Right lobe of liver (tissue), 6 donors: ENCODE data around the gene IDS. TPM values are rescaled to one million over a fixed set of nuclear protein-coding genes. Genes with fewer than 3 reads are reported as not detected.

Experiments
- ATAC-seq, 4 donors: fragments of 200-7000 bp; cut with Tn5 transposase; one replicate each; pipeline ENCODE4 v1.9.1; 2020; ENCODE audit warnings: mild to moderate bottlenecking in 4 of 4, moderate library complexity in 4 of 4
- DNase-seq, 3 donors: peaks; one replicate each; pipeline ENCODE4 v3.0.0-alpha.2; 2020
- H3K27ac ChIP-seq, 3 donors: fragments of 200-600 bp; one replicate each; pipeline ENCODE4 v1.8.0; 2022
- H3K27me3 ChIP-seq, 2 donors: fragments of 200-600 bp; one replicate each; pipeline ENCODE4 v1.8.0; 2022
- H3K36me3 ChIP-seq, 4 donors: fragments of 200-600 bp; sonication (generic) in 1 of 4; one replicate each; pipeline versions ENCODE4 v1.5.1 to v1.8.0; 2017 to 2022; ENCODE audit warnings: control low read depth in 1 of 4
- H3K4me1 ChIP-seq, 4 donors: fragments of 200-600 bp; sonication (generic) in 1 of 4; one replicate each; pipeline versions ENCODE4 v1.5.1 to v1.8.0; 2017 to 2022; ENCODE audit warnings: control low read depth in 1 of 4
- H3K4me3 ChIP-seq, 3 donors: fragments of 200-600 bp; one replicate each; pipeline ENCODE4 v1.8.0; 2022
- H3K9me3 ChIP-seq, 4 donors: fragments of 200-600 bp; sonication (generic) in 1 of 4; one replicate each; pipeline versions ENCODE4 v1.5.1 to v1.8.0; 2017 to 2022; ENCODE audit warnings: control low read depth in 1 of 4
- POLR2A ChIP-seq: fragments of 450-650 bp; IDR thresholded peaks from one replicate; pipeline ENCODE4 v1.6.1; 2017; ENCODE audit warnings: antibody characterized with exemption, mild to moderate bottlenecking
- WGBS: methylation state at CpG from one replicate; pipeline ENCODE4 v1.1.6; 2018; ENCODE audit warnings: low coverage, low lambda C conversion rate; ENCODE audit not compliant: insufficient coverage; ENCODE audit errors: missing lambda C conversion rate; 5-methylcytosine and 5-hydroxymethylcytosine counted together
- intact Hi-C, 2 donors: fragments of 100-400 bp; cut with DNase I; formaldehyde crosslinking; loops; one replicate each; pipeline versions ENCODE4 v1.11.2 to v1.14.1; 2022
- total RNA-seq, 6 experiments: library from RNA; depleted of rRNA in 2 of 6; stranded (reverse); fragments of >200 nt in 2 of 6; fragmentation: NEBNext Ultra II Directional in 3 of 6; extraction: Animal tissue kit (Norgen Biotek cat#: 25700) in 3 of 6; gene quantifications; one replicate each; pipeline versions ENCODE4 v1.1.0 to v1.2.4, GENCODE V29; 2016 to 2023
- TF ChIP-seq, protein P1 (sequence below), 4 donors: fragments of 200-600 bp in 3 of 4; fragments of 450-650 bp in 1 of 4; IDR thresholded peaks; one replicate each; pipeline versions ENCODE4 v1.5.1 to v1.8.0; 2016 to 2022; ENCODE audit warnings: antibody characterized with exemption in 4 of 4, mild to moderate bottlenecking in 2 of 4
- donor health status: DM: no; HTN: yes; CAD: no.
- donor health status: DM: no; HTN: no; CAD: no.
- donor health status: DM: no; HTN: no; CAD: no.
- donor health status: DM: no; HTN: yes; CAD: no.
- donor health status: DM: no; HTN: yes; CAD: no.

Gene IDS
- total RNA-seq, 6 experiments from 2014 or later = 12.7 to 27.3 (median 20.0) TPM

DNA sequence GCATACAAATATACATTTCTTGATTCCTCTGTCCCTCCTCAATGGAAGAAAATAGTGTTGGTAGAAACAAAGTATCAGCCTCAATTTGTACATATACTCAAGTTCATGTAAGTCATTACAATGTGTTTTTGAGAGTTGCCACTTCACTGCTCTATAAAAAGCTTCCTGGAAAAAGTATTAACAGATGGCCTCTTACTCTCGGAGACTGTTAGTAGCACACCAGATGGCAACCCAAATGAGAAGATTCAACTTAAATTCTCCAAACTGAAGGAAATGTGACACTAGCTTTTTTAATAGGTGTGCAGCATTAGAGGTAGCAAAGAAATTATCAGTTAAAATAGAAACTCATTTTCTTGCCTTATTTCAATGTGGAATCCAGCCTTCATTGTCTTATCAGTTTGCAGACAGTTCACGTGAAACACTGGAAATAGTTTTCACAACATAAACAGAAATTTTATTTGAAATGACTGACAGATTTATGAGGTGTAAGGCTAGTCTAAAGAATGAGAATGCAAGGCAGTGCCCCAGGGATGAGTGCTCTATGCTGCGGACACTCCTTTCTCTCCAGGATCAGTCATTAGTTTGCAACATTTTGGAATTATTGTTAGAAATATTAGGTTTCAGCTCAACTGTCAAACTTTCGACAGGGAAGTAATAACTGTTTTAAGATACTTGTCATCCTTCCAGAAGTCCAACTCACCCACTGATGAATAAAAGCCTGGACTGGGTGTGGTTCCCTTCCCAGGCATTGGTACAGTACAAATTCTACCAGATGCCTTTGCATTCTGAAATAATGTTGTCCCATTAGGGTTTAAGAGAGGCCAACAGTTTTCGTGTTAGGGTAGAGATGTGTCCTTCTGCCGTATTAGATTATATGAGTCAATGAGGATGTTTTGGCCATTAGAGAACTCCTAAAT lies 50.9 kb downstream of the IDS start:
- no peak overlapping the region for H3K27ac ChIP-seq
- no peaks in the 10 kb centered on the region for H3K4me1 ChIP-seq
- no peak for ATAC-seq
- H3K9me3 ChIP-seq = no peaks in the 10 kb centered on the region
- H3K27me3 ChIP-seq = no peaks in the 10 kb centered on the region
- no peak overlapping the region for H3K4me3 ChIP-seq
- H3K36me3 ChIP-seq = no peaks in the 10 kb centered on the region
- 65% methylated on average over 6 of the region's 6 CpGs for WGBS
- no peak for DNase-seq
- no peak for TF ChIP-seq POLR2A
- TF ChIP-seq, protein P1, sequence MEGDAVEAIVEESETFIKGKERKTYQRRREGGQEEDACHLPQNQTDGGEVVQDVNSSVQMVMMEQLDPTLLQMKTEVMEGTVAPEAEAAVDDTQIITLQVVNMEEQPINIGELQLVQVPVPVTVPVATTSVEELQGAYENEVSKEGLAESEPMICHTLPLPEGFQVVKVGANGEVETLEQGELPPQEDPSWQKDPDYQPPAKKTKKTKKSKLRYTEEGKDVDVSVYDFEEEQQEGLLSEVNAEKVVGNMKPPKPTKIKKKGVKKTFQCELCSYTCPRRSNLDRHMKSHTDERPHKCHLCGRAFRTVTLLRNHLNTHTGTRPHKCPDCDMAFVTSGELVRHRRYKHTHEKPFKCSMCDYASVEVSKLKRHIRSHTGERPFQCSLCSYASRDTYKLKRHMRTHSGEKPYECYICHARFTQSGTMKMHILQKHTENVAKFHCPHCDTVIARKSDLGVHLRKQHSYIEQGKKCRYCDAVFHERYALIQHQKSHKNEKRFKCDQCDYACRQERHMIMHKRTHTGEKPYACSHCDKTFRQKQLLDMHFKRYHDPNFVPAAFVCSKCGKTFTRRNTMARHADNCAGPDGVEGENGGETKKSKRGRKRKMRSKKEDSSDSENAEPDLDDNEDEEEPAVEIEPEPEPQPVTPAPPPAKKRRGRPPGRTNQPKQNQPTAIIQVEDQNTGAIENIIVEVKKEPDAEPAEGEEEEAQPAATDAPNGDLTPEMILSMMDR (IDR thresholded peaks at IDR 0.05) = no peak
- intact Hi-C loops = no loop called here

DNA sequence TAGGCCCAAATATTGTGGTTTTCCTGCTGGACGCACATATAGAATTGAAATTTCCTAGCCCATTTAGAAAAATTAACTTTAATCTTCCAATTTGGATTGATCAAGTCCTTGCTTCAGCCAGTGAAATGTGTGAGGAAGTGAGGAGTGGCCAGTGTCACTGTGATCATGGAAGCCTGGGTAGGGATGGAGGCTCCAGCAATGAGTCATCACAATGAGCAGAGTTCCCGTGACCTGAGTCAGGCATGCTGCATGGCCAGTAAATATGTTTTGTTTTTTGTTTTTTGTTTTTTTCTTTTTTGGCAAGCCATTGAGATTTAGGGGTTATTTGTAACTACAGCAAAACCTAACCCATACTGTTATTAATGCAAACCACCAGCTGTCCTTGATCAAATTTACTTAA lies 52.1 kb downstream of the IDS start:
- DNase-seq (no peak), ATAC-seq (no peak)
- no peaks in the 10 kb centered on the region for H3K4me1 ChIP-seq
- no peaks in the 10 kb centered on the region for H3K27me3 ChIP-seq
- H3K9me3 ChIP-seq = no peaks in the 10 kb centered on the region
- WGBS = 83% methylated on average over 2 of the region's 2 CpGs
- no peak for TF ChIP-seq POLR2A
- TF ChIP-seq, protein P1 (IDR thresholded peaks at IDR 0.05) = no peak
- intact Hi-C loops = no loop called here
- no peaks in the 10 kb centered on the region for H3K36me3 ChIP-seq
- H3K4me3 ChIP-seq = no peak overlapping the region
- no peak overlapping the region for H3K27ac ChIP-seq

DNA sequence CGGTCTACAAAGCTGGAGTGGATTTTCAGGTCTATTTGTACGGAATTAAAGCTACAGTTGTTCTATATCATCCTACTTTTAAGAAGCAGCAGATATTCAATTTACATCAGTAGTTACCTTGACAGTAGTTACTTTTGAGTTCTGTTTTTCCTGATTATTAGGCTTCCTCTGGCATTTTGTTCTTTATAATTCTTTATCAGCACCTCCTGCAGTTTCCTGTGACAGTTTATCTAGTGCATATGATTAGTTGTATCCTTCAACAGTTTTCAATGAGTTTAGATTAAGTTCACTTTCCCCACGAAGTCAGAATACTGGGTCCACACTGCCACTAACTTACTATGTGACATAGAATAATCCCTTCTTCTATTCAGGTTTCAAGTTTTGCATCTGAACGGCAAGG lies 71.7 kb downstream of the IDS start:
- no peak overlapping the region for H3K4me3 ChIP-seq
- H3K27ac ChIP-seq = no peak overlapping the region
- WGBS = 36% methylated on average over 4 of the region's 4 CpGs
- intact Hi-C loops = no loop called here
- H3K4me1 ChIP-seq = no peaks in the 10 kb centered on the region
- H3K27me3 ChIP-seq = no peaks in the 10 kb centered on the region
- ATAC-seq (no peak), DNase-seq (no peak)
- no peaks in the 10 kb centered on the region for H3K36me3 ChIP-seq
- no peaks in the 10 kb centered on the region for H3K9me3 ChIP-seq
- TF ChIP-seq POLR2A = no peak
- TF ChIP-seq, protein P1 (IDR thresholded peaks at IDR 0.05) = no peak

DNA sequence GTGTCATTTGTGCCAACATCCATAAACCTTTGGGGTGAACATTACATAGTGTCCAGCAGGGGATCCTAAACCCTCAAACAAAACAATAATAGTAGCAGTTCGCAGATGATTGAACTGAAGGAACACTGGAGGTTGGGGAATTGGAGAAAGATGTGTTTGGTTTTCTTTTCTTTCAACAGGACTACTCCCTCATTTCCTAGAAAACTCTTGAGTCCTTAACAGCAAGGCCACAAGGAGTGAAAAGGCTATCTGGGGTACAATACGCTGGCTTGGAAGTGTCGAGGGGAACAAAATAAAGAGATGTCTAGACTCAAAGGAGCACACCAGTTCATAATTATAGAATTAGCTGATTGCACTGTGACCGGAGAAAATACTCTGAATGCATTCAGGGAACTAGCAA lies 72.1 kb downstream of the IDS start:
- Histone ChIP-seq H3K27ac (no peak overlapping the region), H3K27me3 (no peaks in the 10 kb centered on the region), H3K9me3 (no peaks in the 10 kb centered on the region), H3K4me3 (no peak overlapping the region), H3K4me1 (no peaks in the 10 kb centered on the region), H3K36me3 (no peaks in the 10 kb centered on the region)
- ATAC-seq (no peak), DNase-seq (no peak)
- intact Hi-C loops = no loop called here
- 48% methylated on average over 4 of the region's 4 CpGs for WGBS
- TF ChIP-seq, protein P1 (IDR thresholded peaks at IDR 0.05) = no peak
- TF ChIP-seq POLR2A = no peak

Other genes starting within 250 kb of the IDS start
- 10 to 100 TPM in 4 of 6 experiments, 1 to 10 TPM in 2; 5.2 to 13.3 (median 11.7) TPM for gene EOLA1, start 35.7 kb upstream of the IDS start, total RNA-seq
- not detected for gene HSFX3, start 44.6 kb upstream of the IDS start, total RNA-seq
- gene MAGEA9B, start 82.2 kb upstream of the IDS start, total RNA-seq = not detected
- not detected for gene HSFX2, start 90.0 kb upstream of the IDS start, total RNA-seq
- 10 to 100 TPM in 2 of 6 experiments, 1 to 10 TPM in 4; 6.4 to 10.6 (median 7.4) TPM for gene TMEM185A, start 126.5 kb upstream of the IDS start, total RNA-seq
- gene MAGEA11, start 206.8 kb upstream of the IDS start, total RNA-seq = not detected